Neutrophil (primary cell): ENCODE data around the gene TRIM3.

Experiments
- H3K27ac ChIP-seq: fragments of 200-600 bp; sonication (generic); 2 replicates; pipeline ENCODE4 v1.5.1; 2016; ENCODE audit warnings: mild to moderate bottlenecking, moderate library complexity
- H3K27me3 ChIP-seq: fragments of 200-600 bp; sonication (generic); 2 replicates; pipeline ENCODE4 v1.6.0; 2016; ENCODE audit warnings: mild to moderate bottlenecking
- H3K36me3 ChIP-seq: fragments of 200-600 bp; sonication (generic); 2 replicates; pipeline ENCODE4 v1.5.1; 2017
- H3K4me1 ChIP-seq, 2 experiments: fragments of 200-600 bp in 1 of 2; sonication (generic) in 1 of 2; 1 replicate in 1 of 2; 2 replicates in 1 of 2; pipeline versions ENCODE4 v1.5.1 to v1.6.1; 2013 to 2016; ENCODE audit warnings: low read depth in 1 of 2, low read length in 1 of 2, mild to moderate bottlenecking in 1 of 2, moderate library complexity in 1 of 2; ENCODE audit not compliant: control insufficient read depth in 1 of 2, insufficient read depth in 1 of 2
- H3K4me3 ChIP-seq, 2 experiments: fragments of 200-600 bp in 1 of 2; sonication (generic) in 1 of 2; 1 replicate in 1 of 2; 2 replicates in 1 of 2; pipeline ENCODE4 v1.5.1; 2013 to 2016; ENCODE audit warnings: low read depth in 1 of 2, low read length in 1 of 2, mild to moderate bottlenecking in 1 of 2, moderate library complexity in 1 of 2
- H3K9me3 ChIP-seq: fragments of 200-600 bp; sonication (generic); 2 replicates; pipeline ENCODE4 v1.5.1; 2016
- TF ChIP-seq, protein P1 (sequence below): fragments of 200-600 bp; sonication (generic); IDR thresholded peaks from 2 replicates; pipeline ENCODE4 v1.5.1; 2016; ENCODE audit warnings: antibody characterized with exemption

Gene TRIM3

DNA sequence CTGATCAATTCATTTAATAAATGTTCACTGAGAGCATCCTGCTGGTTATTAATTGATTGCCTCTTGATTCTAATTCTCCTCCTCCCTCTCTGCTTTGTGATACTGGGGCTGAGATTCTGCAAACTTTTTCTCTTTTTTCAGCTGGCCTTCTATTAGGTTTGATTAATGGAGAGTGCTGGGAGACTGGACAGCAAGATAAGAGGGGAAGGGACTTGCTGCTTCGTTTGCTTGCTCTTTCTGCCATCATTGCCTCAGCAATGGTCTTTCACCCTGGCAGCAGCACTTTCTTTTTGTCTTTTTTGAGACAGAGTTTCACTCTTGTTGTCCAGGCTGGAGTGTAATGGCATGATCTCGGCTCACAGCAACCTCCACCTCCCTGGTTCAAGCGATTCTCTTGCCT, 30.4 kb upstream of the TRIM3 start:
- H3K27ac ChIP-seq, result no peak overlapping the region
- peaks cover 8% of the 10 kb centered on the region for H3K36me3 ChIP-seq
- TF ChIP-seq, protein P1, sequence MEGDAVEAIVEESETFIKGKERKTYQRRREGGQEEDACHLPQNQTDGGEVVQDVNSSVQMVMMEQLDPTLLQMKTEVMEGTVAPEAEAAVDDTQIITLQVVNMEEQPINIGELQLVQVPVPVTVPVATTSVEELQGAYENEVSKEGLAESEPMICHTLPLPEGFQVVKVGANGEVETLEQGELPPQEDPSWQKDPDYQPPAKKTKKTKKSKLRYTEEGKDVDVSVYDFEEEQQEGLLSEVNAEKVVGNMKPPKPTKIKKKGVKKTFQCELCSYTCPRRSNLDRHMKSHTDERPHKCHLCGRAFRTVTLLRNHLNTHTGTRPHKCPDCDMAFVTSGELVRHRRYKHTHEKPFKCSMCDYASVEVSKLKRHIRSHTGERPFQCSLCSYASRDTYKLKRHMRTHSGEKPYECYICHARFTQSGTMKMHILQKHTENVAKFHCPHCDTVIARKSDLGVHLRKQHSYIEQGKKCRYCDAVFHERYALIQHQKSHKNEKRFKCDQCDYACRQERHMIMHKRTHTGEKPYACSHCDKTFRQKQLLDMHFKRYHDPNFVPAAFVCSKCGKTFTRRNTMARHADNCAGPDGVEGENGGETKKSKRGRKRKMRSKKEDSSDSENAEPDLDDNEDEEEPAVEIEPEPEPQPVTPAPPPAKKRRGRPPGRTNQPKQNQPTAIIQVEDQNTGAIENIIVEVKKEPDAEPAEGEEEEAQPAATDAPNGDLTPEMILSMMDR, result no peak
- H3K9me3 ChIP-seq, result no peaks in the 10 kb centered on the region
- no peak overlapping the region for H3K4me3 ChIP-seq
- no peaks in the 10 kb centered on the region for H3K27me3 ChIP-seq
- H3K4me1 ChIP-seq, result no peaks in the 10 kb centered on the region

DNA sequence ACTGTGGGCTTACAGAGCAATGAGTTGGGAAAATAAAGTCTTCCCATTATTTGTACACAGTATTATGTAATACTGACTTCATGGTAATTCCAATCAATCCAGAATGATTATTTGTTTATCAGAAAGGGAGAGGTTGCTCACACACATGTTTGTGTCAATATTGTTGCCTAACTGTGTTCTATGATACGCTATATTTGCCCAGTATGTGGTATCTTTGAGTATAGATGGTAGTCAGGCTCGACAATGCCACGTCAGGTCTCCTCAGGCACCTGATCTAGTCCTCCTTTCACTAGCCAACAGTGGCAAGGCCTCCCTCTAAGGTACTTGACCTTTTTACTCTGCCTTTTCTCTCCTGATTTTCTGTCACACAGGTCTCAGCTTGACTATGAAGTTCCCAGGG, 28.6 kb upstream of the TRIM3 start:
- H3K36me3 ChIP-seq, result peaks cover 16% of the 10 kb centered on the region
- H3K27ac ChIP-seq, result no peak overlapping the region
- H3K27me3 ChIP-seq, result no peaks in the 10 kb centered on the region
- no peaks in the 10 kb centered on the region for H3K9me3 ChIP-seq
- H3K4me3 ChIP-seq, result no peak overlapping the region
- TF ChIP-seq, protein P1, result no peak
- no peaks in the 10 kb centered on the region for H3K4me1 ChIP-seq

DNA sequence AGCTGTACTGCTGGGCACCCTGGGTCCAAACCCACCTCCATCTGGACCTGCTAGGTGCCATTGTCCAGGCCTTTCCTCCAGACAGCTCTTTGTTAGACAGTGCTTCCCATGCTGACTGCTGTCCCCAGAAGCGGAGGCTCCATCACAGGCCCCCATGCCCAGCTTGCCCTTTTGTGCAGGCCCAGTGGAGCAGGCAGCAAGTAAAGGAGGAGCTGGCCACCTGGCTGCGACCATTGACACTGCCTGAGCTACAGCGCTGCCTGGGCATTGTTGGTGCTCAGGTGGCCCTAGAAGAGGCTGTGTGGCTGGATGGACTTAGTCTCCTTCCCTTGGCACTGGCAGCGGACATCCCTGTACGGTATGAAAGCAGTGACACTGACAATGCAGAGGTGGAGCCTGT, 24.8 kb upstream of the TRIM3 start:
- no peaks in the 10 kb centered on the region for H3K9me3 ChIP-seq
- no peak overlapping the region for H3K27ac ChIP-seq
- no peak overlapping the region for H3K4me3 ChIP-seq
- peaks cover 24% of the 10 kb centered on the region for H3K36me3 ChIP-seq
- no peaks in the 10 kb centered on the region for H3K4me1 ChIP-seq
- TF ChIP-seq, protein P1, result no peak
- H3K27me3 ChIP-seq, result no peaks in the 10 kb centered on the region

DNA sequence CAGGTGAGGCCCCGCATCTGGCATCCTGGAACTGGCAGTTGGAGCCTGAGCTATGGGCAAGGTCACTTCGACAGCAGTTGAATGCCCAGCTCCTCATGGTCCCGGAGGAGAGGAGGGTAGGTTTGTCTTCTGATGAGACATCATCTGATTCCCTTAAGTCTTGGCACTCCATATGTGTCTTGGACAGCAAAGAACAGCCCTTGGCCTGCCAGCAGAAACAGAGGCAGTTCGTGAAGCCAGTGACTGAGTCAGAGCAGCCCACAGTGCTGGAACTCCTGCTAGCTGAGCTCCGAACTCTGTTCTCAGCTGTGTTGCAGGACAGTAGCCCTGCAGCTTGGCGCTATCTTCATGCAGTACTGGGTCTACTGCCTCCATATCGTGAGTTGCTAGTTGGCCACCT, 24.4 kb upstream of the TRIM3 start:
- H3K27ac ChIP-seq, result no peak overlapping the region
- H3K36me3 ChIP-seq, result peaks cover 24% of the 10 kb centered on the region
- H3K27me3 ChIP-seq, result no peaks in the 10 kb centered on the region
- H3K4me3 ChIP-seq, result no peak overlapping the region
- no peaks in the 10 kb centered on the region for H3K4me1 ChIP-seq
- no peaks in the 10 kb centered on the region for H3K9me3 ChIP-seq
- TF ChIP-seq, protein P1, result no peak

DNA sequence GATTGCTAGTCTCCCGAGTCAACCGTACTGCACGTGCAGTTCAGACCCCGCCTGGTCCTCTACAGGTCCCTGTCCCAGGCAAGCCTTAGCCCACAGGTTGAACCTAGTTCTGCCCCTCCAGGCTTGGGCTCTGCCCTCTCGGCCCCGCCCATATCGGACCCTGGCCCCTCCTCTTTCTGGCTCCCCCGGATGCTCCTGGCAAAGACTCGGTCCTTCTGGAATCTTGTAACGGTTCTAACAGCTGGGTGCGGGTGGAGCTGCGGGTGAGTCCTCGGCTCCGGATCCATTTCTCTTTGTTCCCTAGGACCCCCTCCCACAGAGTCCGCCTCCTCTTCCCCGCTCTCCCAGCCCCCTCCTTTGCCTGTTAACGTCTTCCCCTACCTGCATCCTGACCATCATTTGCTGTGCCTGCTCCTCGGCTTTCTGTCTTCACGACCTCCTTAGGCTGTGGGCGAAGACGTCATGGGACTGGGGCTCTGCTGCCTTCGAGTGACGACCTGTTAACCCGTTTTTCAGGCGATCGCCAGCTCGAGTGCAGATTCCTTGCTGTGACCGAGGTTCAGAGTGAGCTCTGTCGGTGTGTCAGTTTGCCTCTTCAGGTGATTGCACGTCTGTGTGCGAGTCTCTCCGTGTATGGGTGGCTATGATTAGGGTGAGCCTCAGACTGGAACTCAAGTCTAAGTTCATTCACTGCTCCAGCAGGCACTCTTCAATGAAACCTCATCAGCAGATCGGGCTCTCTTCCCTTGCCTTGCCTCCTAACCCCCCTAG, 23.5 kb upstream of the TRIM3 start, which contains the start of gene DNHD1:
TSS of gene DNHD1 (plus strand) at position 212 of the 771 bp plus-strand sequence. CDS start 936 bp downstream, outside the sequence.
- peaks cover 17% of the 10 kb centered on the region for H3K36me3 ChIP-seq
- no peaks in the 10 kb centered on the region for H3K9me3 ChIP-seq
- no peak within 1 kb of the TSS for H3K27ac ChIP-seq
- no peaks in the 10 kb centered on the region for H3K4me1 ChIP-seq
- no peak within 1 kb of the TSS for H3K4me3 ChIP-seq
- TF ChIP-seq, protein P1, result no peak
- no peaks in the 10 kb centered on the region for H3K27me3 ChIP-seq
